ENCODE measurements around the gene PHIP.

PHIP gene

GRCh38 chr6:79078075-79078969 lies at the start of gene PHIP (continued):
- TF ChIP-seq PRDM6 (tag by site-specific recombination; IDR thresholded peaks at IDR 0.05) (peak; percentile 28; the same call in 1 of the 2 replicates), ZSCAN23 (tag by site-specific recombination; IDR thresholded peaks at IDR 0.05) (0 out of 2 replicates have a peak, but pooled peaks have one; percentile 24), REST (tag by site-specific recombination; IDR thresholded peaks at IDR 0.05) (peak; percentile 29), ZNF211 (tag by site-specific recombination; IDR thresholded peaks at IDR 0.05; ENCODE audit: low read depth) (no peak), ZNF701 (tag by site-specific recombination; IDR thresholded peaks at IDR 0.05) (no peak), ZNF404 (tag by site-specific recombination; IDR thresholded peaks at IDR 0.05) (no peak), EGR2 (tag by site-specific recombination; IDR thresholded peaks at IDR 0.05; ENCODE audit: low read depth) (peak; percentile 95), ZNF521 (tag by site-specific recombination; IDR thresholded peaks at IDR 0.05) (no peak), ZNF112 (tag by site-specific recombination; IDR thresholded peaks at IDR 0.05) (no peak), ZNF639 (tag by site-specific recombination; IDR thresholded peaks at IDR 0.05) (peak; percentile 75), ZNF311 (tag by site-specific recombination; IDR thresholded peaks at IDR 0.05; ENCODE audit: borderline replicate concordance) (no peak), ZBTB8A (tag by site-specific recombination; IDR thresholded peaks at IDR 0.05) (peak; percentile 84), ZNF239 (tag by site-specific recombination; IDR thresholded peaks at IDR 0.05) (no peak), ZNF629 (tag by site-specific recombination; IDR thresholded peaks at IDR 0.05) (peak; percentile 88), ZNF692 (tag by site-specific recombination; IDR thresholded peaks at IDR 0.05) (peak; percentile 93), ZNF549 (tag by site-specific recombination; IDR thresholded peaks at IDR 0.05) (peak; percentile 53; the same call in 1 of the 2 replicates), ZNF148 (tag by site-specific recombination; IDR thresholded peaks at IDR 0.05; ENCODE audit: borderline replicate concordance) (no peak), ZNF580 (tag by site-specific recombination; IDR thresholded peaks at IDR 0.05) (peak; percentile 54; the same call in 1 of the 2 replicates), ZNF169 (tag by site-specific recombination; IDR thresholded peaks at IDR 0.05) (no peak), ZNF777 (tag by site-specific recombination; IDR thresholded peaks at IDR 0.05; ENCODE audit: borderline replicate concordance) (no peak; the same call in 1 of the 2 replicates), ZNF626 (tag by site-specific recombination; IDR thresholded peaks at IDR 0.05) (0 out of 2 replicates have a peak, but pooled peaks have one; percentile 84), ZNF146 (tag by site-specific recombination; IDR thresholded peaks at IDR 0.05) (peak; percentile 94), ZNF121 (tag by site-specific recombination; IDR thresholded peaks at IDR 0.05) (peak; percentile 89), SP3 (tag by site-specific recombination; IDR thresholded peaks at IDR 0.05) (peak; percentile 86), ZBTB48 (tag by site-specific recombination; IDR thresholded peaks at IDR 0.05) (peak; percentile 96), OSR2 (tag by site-specific recombination; IDR thresholded peaks at IDR 0.05) (no peak; the same call in 1 of the 2 replicates), ZNF2 (tag by site-specific recombination; IDR thresholded peaks at IDR 0.05) (peak; percentile 95), HOXD13 (CRISPR knock-in tag; IDR thresholded peaks at IDR 0.05; ENCODE audit: borderline replicate concordance) (no peak), ZNF350 (tag by site-specific recombination; IDR thresholded peaks at IDR 0.05) (no peak)

Measured in HEK293 (cell line).